SJCRH30 (cell line): ENCODE data around the gene CERKL. TPM values are rescaled to one million over a fixed set of nuclear protein-coding genes. Genes with fewer than 3 reads are reported as not detected.

Source experiments
- DNase-seq, 2 experiments: peaks; one replicate each; pipeline ENCODE4 v3.0.0-alpha.2; 2015 to 2020
- H3K27ac ChIP-seq: fragments of 250-450 bp; sonication (Bioruptor Pico); 2 replicates; pipeline ENCODE4 v1.5.1; 2020; ENCODE audit warnings: mild to moderate bottlenecking, moderate library complexity
- H3K27me3 ChIP-seq: fragments of 250-450 bp; sonication (Bioruptor Pico); 2 replicates; pipeline ENCODE4 v1.5.1; 2020; ENCODE audit warnings: mild to moderate bottlenecking, moderate library complexity
- H3K36me3 ChIP-seq: fragments of 250-450 bp; sonication (Bioruptor Pico); 2 replicates; pipeline ENCODE4 v1.5.1; 2020; ENCODE audit warnings: mild to moderate bottlenecking, moderate library complexity
- H3K4me1 ChIP-seq: fragments of 250-450 bp; sonication (Bioruptor Pico); 2 replicates; pipeline ENCODE4 v1.5.1; 2020; ENCODE audit warnings: mild to moderate bottlenecking, moderate library complexity
- H3K4me3 ChIP-seq: fragments of 250-450 bp; sonication (Bioruptor Pico); 2 replicates; pipeline ENCODE4 v1.5.1; 2020; ENCODE audit warnings: mild to moderate bottlenecking, moderate library complexity
- H3K9me3 ChIP-seq: fragments of 250-450 bp; sonication (Bioruptor Pico); replicated peaks from 2 replicates; pipeline ENCODE4 v1.5.1; 2020; ENCODE audit warnings: mild to moderate bottlenecking, moderate library complexity
- total RNA-seq: library from RNA; depleted of rRNA; stranded (reverse); fragments of >200 nt; shearing (Covaris generic); gene quantifications from 2 replicates; pipeline ENCODE4 v1.2.3, GENCODE V29; 2014

Gene CERKL
- total RNA-seq, 1 experiment from 2014 or later: not detected

DNA sequence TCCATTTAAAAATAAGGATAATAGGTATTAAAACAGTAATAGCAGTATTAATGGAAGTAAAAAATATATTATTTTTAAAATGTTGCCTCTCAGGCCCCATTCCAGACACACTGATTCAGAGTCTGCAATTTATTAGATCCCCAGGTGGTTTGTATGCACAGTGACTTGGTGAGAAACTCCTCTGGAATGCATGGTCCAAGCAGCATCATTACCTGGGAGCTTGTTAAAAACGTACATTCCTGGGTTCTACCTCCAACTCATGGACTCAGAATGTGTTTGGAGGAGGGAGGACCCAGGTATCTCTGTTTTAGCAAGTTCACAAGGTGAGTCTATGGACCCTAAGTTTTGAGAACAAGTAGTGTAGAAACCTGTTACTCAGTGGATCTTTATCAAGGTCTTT lies 104.1 kb downstream of the CERKL start:
- Histone ChIP-seq H3K9me3 (no peaks in the 10 kb centered on the region), H3K4me3 (no peak overlapping the region), H3K4me1 (peaks cover 6% of the 10 kb centered on the region; the same call in 1 of the 2 replicates), H3K27me3 (no peaks in the 10 kb centered on the region), H3K36me3 (no peaks in the 10 kb centered on the region), H3K27ac (no peak overlapping the region)
- no peak for DNase-seq

DNA sequence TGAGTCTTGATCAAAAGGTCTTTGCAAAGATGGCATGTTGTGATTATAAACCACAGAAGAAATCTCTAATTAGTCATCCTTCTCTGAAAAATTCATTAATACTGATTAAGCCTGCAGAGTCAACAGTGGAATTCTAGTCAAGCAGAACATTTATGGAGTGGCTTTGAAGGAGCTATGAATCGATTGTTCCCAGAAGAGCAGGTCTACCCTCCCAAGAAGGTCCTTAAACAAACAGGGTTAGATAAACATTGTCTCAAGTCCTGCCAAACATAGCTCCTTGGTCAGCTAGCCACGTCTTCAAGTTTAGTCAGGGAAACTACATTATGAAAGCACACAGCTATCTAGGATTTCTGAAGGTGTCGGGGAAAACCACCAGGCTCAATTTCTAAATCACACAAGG lies 110.8 kb downstream of the CERKL start:
- no peak for DNase-seq

GRCh38 chr2:181542170-181542569 lies 114.7 kb downstream of the CERKL start:
- no peak for DNase-seq
- Histone ChIP-seq H3K27ac (no peak overlapping the region), H3K27me3 (no peaks in the 10 kb centered on the region), H3K4me1 (no peaks in the 10 kb centered on the region), H3K4me3 (no peak overlapping the region), H3K36me3 (peaks cover 3% of the 10 kb centered on the region; the same call in 1 of the 2 replicates), H3K9me3 (no peaks in the 10 kb centered on the region)

More for the DNA sequence above, 110.8 kb downstream of the CERKL start:
- no peaks in the 10 kb centered on the region for H3K4me1 ChIP-seq
- no peak overlapping the region for H3K4me3 ChIP-seq
- no peaks in the 10 kb centered on the region for H3K27me3 ChIP-seq
- no peaks in the 10 kb centered on the region for H3K9me3 ChIP-seq
- no peak overlapping the region for H3K27ac ChIP-seq
- no peaks in the 10 kb centered on the region for H3K36me3 ChIP-seq

DNA sequence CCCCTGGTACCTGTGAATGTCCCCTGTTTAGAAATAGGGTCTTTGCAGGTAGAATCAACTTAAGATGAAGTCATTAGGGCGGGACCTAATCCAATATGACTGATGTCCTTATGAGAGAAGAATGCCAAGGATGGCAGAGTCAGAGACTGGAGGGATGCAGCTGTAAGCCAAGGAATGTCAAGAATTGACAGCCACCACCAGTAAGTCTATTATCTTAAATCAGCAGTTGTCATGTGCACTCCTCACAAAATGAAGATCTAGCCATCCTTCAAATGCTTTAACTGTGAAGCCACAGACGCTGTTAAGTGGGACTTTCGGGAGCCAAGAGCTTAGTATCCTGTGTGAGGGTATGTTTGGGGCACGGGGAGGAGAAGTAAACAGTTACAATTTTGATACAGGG lies 116.5 kb downstream of the CERKL start:
- Histone ChIP-seq H3K4me3 (no peak overlapping the region), H3K27me3 (no peaks in the 10 kb centered on the region), H3K4me1 (no peaks in the 10 kb centered on the region), H3K9me3 (no peaks in the 10 kb centered on the region), H3K36me3 (peaks cover 4% of the 10 kb centered on the region; the same call in 1 of the 2 replicates), H3K27ac (no peak overlapping the region)
- DNase-seq: no peak

DNA sequence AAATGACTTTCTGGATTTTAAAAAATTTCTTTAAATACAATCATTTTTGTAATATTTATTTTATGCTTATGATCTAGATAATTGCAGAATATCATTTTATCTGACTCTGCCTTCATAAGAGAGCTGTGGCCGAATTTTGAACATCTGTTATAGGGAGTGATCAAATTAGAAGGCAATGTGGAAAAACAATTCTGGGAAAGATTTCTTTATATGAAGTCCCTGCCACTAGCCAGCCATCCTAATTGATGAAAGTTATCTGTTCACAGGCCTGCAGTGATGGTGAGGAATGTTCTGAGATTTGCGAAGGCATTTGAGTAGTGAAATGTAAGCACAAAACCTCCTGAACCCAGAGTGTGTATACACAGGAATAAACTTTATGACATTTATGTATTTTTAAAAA lies 120.2 kb downstream of the CERKL start:
- no peak overlapping the region for H3K27ac ChIP-seq
- no peaks in the 10 kb centered on the region for H3K4me1 ChIP-seq
- H3K4me3 ChIP-seq: no peak overlapping the region

GRCh38 chr2:181528441-181528840 lies 128.5 kb downstream of the CERKL start:
- H3K27me3 ChIP-seq: no peaks in the 10 kb centered on the region
- H3K4me1 ChIP-seq: no peaks in the 10 kb centered on the region
- H3K36me3 ChIP-seq: peaks cover 7% of the 10 kb centered on the region; the same call in 1 of the 2 replicates
- H3K4me3 ChIP-seq: no peak overlapping the region
- no peaks in the 10 kb centered on the region for H3K9me3 ChIP-seq
- DNase-seq: no peak
- no peak overlapping the region for H3K27ac ChIP-seq

More for the DNA sequence above, 120.2 kb downstream of the CERKL start:
- Histone ChIP-seq H3K27me3 (no peaks in the 10 kb centered on the region), H3K9me3 (no peaks in the 10 kb centered on the region), H3K36me3 (peaks cover 9% of the 10 kb centered on the region; the same call in 1 of the 2 replicates)
- DNase-seq: no peak

GRCh38 chr2:181527058-181527457 lies 129.8 kb downstream of the CERKL start:
- Histone ChIP-seq H3K27ac (no peak overlapping the region), H3K4me3 (no peak overlapping the region), H3K27me3 (no peaks in the 10 kb centered on the region), H3K4me1 (no peaks in the 10 kb centered on the region), H3K36me3 (peaks cover 7% of the 10 kb centered on the region; the same call in 1 of the 2 replicates), H3K9me3 (no peaks in the 10 kb centered on the region)
- no peak for DNase-seq

- no peaks in the 10 kb centered on the region for H3K4me1 ChIP-seq
These were observed 130.9 kb downstream of the CERKL start for GRCh38 chr2:181526014-181526413.

DNA sequence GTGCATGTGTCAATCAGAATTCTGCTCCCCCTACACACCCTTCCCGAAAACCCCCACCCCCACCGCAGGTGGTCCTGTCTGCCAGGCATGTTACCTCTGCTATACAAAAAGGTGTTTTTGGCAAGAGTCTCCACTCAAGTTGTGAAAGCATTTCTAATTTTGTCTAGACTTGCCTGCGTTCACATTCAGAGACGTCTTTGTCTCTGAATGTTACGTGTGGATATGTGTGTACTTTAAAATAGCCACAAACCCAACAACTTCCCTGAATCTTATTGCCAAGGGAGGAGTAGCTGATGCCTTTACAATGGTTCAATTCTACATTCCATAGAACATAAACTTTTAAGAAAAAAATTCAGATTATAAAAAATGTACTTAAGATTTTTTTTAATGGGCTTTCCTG lies 133.1 kb downstream of the CERKL start:
- DNase-seq: no peak
- Histone ChIP-seq H3K36me3 (peaks cover 7% of the 10 kb centered on the region; the same call in 1 of the 2 replicates), H3K9me3 (no peaks in the 10 kb centered on the region), H3K4me3 (no peak overlapping the region), H3K4me1 (no peaks in the 10 kb centered on the region), H3K27ac (no peak overlapping the region), H3K27me3 (no peaks in the 10 kb centered on the region)

More at GRCh38 chr2:181526014-181526413, 130.9 kb downstream of the CERKL start:
- DNase-seq: no peak
- Histone ChIP-seq H3K27ac (no peak overlapping the region), H3K27me3 (no peaks in the 10 kb centered on the region), H3K9me3 (no peaks in the 10 kb centered on the region), H3K36me3 (peaks cover 7% of the 10 kb centered on the region; the same call in 1 of the 2 replicates), H3K4me3 (no peak overlapping the region)

- no peak for DNase-seq
- no peak overlapping the region for H3K4me3 ChIP-seq
- H3K9me3 ChIP-seq: no peaks in the 10 kb centered on the region
- H3K36me3 ChIP-seq: peaks cover 8% of the 10 kb centered on the region; the same call in 1 of the 2 replicates
- no peaks in the 10 kb centered on the region for H3K27me3 ChIP-seq
- no peak overlapping the region for H3K27ac ChIP-seq
- no peaks in the 10 kb centered on the region for H3K4me1 ChIP-seq
These were observed 136.7 kb downstream of the CERKL start for GRCh38 chr2:181520253-181520652.

GRCh38 chr2:181517685-181518301 lies 139.1 kb downstream of the CERKL start:
- no peaks in the 10 kb centered on the region for H3K4me1 ChIP-seq
- DNase-seq: no peak
- no peaks in the 10 kb centered on the region for H3K27me3 ChIP-seq
- H3K9me3 ChIP-seq: no peaks in the 10 kb centered on the region
- H3K27ac ChIP-seq: no peak overlapping the region
- H3K36me3 ChIP-seq: peaks cover 12% of the 10 kb centered on the region; the same call in 1 of the 2 replicates
- no peak overlapping the region for H3K4me3 ChIP-seq

DNA sequence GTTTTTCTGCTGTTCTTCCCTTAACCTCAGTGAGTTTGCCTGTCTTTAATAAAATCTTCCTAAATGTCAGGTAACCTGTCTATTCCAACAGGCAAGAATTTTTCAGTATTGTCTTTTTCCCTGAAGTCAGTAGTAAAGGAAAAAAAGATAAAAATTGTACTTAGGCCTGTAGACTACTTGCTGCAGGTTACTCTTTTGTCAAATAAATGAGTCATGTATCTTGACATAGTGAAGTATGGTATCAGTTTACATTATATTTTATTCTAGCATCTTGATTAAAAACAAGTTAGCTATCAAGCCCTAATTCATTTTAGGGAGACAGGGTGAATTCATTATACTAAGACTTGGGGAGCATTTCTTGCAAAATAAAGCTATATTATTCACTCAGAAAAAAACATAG lies 139.9 kb downstream of the CERKL start:
- Histone ChIP-seq H3K4me1 (no peaks in the 10 kb centered on the region), H3K27me3 (no peaks in the 10 kb centered on the region), H3K27ac (no peak overlapping the region), H3K9me3 (no peaks in the 10 kb centered on the region), H3K36me3 (peaks cover 12% of the 10 kb centered on the region; the same call in 1 of the 2 replicates), H3K4me3 (no peak overlapping the region)
- no peak for DNase-seq

- peaks cover 17% of the 10 kb centered on the region for H3K36me3 ChIP-seq
- no peaks in the 10 kb centered on the region for H3K4me1 ChIP-seq
- DNase-seq: no peak
- H3K27ac ChIP-seq: no peak overlapping the region
- H3K27me3 ChIP-seq: no peaks in the 10 kb centered on the region
- H3K4me3 ChIP-seq: no peak overlapping the region
- H3K9me3 ChIP-seq: no peaks in the 10 kb centered on the region
These were observed 141.2 kb downstream of the CERKL start for GRCh38 chr2:181515719-181516118.

DNA sequence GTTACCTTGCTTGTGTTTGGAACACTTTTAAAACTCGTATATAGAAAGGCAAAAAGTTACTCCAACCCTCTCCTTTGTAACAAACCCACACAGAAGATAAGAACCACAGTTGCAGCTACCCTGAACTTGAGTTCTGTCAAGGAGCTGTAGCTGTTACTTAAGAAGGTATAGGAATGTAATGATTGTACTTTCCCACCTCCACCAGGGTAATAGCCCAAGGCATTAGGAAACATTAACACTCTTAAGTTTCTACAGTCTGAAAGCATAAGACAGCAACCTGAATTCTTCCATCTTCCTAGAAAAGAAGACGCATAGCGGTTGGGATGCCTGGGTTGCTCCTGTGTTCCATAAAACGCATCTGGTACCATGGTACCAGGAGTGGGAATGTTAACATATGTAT lies 156.7 kb downstream of the CERKL start:
- Histone ChIP-seq H3K4me1 (no peaks in the 10 kb centered on the region), H3K4me3 (no peak overlapping the region), H3K27me3 (no peaks in the 10 kb centered on the region), H3K9me3 (no peaks in the 10 kb centered on the region), H3K36me3 (0 out of 2 replicates have a peak, but pooled peaks cover 4% of the 10 kb centered on the region), H3K27ac (no peak overlapping the region)
- no peak for DNase-seq

GRCh38 chr2:181499231-181499630 lies 157.7 kb downstream of the CERKL start:
- H3K9me3 ChIP-seq: no peaks in the 10 kb centered on the region
- H3K36me3 ChIP-seq: 0 out of 2 replicates have a peak, but pooled peaks cover 4% of the 10 kb centered on the region
- H3K4me3 ChIP-seq: no peak overlapping the region
- H3K27me3 ChIP-seq: no peaks in the 10 kb centered on the region
- no peak overlapping the region for H3K27ac ChIP-seq
- no peaks in the 10 kb centered on the region for H3K4me1 ChIP-seq
- no peak for DNase-seq
